GM19239 (cell line): ENCODE data around the gene JUP.

Experiments used
- DNase-seq: peaks from one replicate; pipeline ENCODE4 v3.0.0; 2011; ENCODE audit warnings: low spot score; ENCODE audit not compliant: insufficient read length
- FAIRE-seq: peaks from 2 replicates; lab custom pipeline; 2011; peaks lifted over from hg19 to GRCh38; lab: Jason Lieb, UNC

The JUP gene

DNA sequence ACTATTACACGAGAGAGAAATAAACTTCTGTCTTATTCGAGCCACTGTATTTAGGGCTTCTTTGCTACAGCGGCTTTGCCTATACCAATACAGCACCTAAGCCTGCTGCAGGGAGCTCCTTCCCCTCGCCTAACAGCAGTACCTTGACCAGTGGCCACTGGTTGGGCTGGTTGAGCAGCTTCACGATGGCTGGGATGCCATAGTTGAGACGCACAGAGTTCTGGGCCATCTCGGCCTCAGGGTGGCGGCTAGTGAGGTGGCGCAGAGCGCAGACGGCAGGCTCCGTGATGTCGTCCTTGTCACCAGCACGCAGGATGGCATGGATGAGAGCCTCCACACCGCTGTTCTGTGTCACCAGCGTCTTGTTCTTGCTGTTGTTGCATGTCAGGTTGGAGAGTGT, 23.7 kb downstream of the JUP start:
- FAIRE-seq: no peak

DNA sequence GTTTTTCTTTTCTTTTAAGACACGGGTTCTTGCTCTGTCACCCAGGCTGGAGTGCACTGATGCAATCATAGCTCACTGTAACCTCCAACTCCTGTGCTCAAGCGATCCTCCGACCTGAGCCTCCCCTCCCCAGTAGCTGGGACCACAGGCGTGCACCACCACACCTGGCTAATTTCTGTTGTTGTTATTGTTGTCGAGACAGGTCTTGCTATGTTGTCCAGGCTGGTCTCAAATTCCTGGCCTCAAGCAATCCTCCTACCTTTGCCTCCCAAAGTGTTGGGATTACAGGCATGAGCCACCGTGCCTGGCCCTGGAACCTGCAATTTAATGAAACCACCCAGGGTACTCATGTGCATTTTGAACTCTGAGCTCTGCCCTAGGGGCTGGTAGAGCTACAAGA, 24.1 kb downstream of the JUP start:
- DNase-seq (no peak), FAIRE-seq (no peak)

More for the DNA sequence above, 23.7 kb downstream of the JUP start:
- DNase-seq: no peak

- DNase-seq (no peak), FAIRE-seq (no peak)
Observed at GRCh38 chr17:41760878-41761277, 25.6 kb downstream of the JUP start.

GRCh38 chr17:41758601-41759000, 27.9 kb downstream of the JUP start:
- DNase-seq (no peak), FAIRE-seq (no peak)

DNA sequence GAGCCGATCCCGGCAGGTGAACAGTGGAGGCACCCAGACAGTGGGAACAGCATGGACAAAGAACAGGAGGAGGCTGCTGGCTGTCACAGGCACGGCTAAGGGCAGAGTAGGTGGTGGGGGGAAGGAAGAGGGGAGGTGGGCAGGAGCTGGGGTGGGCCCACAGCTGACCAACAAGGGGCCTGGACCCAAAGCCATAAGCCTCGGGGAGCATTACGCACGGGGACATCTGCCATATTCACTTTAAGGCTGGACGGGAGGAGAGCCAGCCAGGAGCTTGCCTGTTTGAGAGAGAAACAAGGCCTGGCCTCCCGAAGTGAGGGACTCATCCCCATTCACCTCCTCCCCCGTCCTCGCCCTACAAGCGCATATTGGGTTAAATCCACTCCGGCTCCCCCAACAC, 32.4 kb downstream of the JUP start:
- DNase-seq (no peak), FAIRE-seq (no peak)

GRCh38 chr17:41751288-41751687, 35.2 kb downstream of the JUP start:
- FAIRE-seq (no peak), DNase-seq (no peak)

- DNase-seq (no peak), FAIRE-seq (no peak)
Observed at GRCh38 chr17:41750862-41751261, 35.6 kb downstream of the JUP start.

DNA sequence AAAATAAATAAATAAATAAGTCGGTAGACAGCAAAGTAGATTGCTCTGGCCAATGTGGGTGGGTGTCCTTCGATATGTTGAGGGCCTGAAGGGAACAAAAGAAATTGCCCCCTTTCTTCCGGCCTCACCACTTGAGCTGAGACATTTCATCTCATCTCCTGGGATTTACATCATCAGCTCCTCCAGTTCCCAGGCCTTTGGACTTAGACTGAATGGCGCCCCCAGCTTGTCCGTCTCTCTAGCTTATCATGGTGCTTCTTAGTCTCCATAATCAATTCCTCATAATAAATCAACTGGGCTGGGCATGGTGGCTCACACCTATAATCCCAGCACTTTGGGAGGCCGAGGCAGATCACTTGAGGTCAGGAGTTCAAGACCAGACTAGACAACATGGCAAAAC, 38.2 kb downstream of the JUP start:
- DNase-seq (no peak), FAIRE-seq (no peak)

- DNase-seq (no peak), FAIRE-seq (no peak)
Observed at GRCh38 chr17:41741709-41742108, 44.8 kb downstream of the JUP start.

- FAIRE-seq (no peak), DNase-seq (no peak)
Observed at GRCh38 chr17:41740506-41740905, 46.0 kb downstream of the JUP start.

- no peak for FAIRE-seq
- DNase-seq: no peak
Observed at GRCh38 chr17:41739661-41740352, 46.7 kb downstream of the JUP start.

GRCh38 chr17:41738801-41739112, 47.8 kb downstream of the JUP start:
- no peak for FAIRE-seq
- no peak for DNase-seq

DNA sequence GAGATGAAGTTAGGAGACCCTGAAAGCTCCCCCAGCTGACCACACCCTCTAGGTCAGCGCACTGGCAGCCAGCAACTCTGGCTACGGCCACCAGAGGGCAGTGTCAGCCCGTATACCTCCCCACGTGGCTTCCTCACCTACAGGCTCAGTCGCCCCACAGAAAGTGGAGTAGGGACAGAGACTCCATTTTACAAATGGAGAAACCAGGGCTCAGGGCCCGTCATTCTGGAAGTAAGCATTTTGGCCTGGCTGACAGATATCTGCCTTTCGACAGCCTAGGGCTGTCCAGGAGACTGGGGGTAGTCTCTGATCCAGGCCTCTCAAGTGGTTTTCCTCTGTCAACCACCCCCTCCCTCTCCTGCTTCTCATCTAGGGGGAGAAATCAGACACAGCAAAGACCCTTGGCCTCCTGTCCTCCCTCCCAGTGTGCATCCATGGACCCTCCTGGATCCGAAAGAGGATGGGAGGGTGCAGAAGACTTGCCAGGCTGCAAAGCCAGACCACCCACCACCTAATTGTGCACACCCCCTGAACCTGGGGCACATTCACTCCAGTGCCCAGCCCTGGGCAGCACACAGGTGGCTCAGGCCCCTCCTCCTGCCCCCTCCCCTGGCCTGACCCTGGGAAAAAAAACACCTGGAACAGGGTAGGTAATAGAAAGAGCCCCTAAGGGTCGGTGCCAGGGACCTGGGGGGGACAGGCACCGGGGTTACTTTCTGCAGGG, 48.3 kb downstream of the JUP start:
- FAIRE-seq: peak; percentile 93
- peak; percentile 98 for DNase-seq

GRCh38 chr17:41737680-41738023, 48.9 kb downstream of the JUP start:
- DNase-seq (no peak), FAIRE-seq (no peak)

- DNase-seq: no peak
- no peak for FAIRE-seq
Observed at GRCh38 chr17:41736983-41737679, 49.4 kb downstream of the JUP start.

DNA sequence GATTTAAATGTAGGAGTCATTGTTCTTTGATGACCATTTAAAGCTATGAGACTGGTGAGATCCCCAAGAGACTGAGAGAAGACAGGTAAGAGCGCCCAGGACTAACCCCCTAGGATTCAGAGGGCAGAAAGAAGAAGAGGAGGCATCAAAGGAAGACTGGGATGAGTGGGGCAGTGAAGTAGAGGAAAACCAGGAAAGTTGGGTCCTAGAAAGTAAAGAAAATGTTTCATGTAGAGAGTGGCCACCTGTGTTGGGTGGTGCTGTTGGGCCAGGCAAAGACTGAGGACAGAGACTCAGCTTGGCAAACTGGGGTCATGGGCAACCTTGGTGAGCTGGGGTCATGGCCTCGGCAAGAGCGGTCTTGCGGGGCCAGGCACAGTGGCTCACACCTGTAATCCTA, 50.8 kb downstream of the JUP start:
- DNase-seq (no peak), FAIRE-seq (no peak)

GRCh38 chr17:41734949-41735313, 51.6 kb downstream of the JUP start:
- no peak for FAIRE-seq
- DNase-seq: no peak

DNA sequence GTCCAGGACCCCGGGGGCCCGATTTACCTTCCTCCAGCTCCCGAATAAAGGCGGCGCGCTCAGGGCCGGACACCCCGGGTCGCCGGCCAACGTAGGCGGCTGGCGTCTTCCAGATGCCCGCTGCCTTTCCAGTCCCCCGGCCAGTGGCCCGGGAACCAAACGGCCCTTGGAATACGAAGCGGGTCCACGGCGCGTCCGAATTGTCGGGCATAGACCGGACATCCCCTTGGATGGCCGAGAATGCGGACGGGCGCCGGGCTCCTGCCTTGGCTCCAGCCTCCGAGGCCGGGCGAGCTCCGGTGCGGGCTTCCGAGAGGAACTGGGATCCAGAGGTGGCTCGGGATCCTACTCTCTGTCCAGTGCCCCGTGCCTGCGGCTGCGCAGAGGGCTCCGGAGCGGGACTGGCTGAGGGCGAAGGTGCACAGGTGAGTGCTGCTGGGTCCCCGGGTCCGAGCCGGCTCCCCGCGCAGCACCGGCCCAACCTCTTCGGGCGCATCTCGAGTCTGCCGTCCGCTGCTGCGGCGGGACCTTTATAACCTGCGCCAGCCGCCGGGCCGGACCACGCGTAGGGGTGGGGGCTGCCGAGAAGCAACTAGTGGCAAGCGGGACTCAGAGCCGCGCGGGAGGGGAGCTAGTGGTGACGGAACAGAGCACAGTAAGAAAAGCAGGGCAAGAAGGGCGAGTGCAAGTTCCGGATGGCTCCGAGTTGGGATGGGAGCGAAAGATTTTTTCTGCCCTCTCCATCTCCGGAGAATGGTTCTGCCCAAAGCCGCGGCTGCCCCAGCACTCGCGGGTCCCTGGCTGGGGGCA, 52.2 kb downstream of the JUP start, which contains the start of gene HAP1:
Gene HAP1 (minus strand): TSS at position 505 of the 810 bp plus-strand sequence. CDS start 9 bp downstream, at position 496.
- no peak for DNase-seq
- FAIRE-seq: no peak

- no peak for FAIRE-seq
- DNase-seq: no peak
Observed at GRCh38 chr17:41733348-41734138, 53.0 kb downstream of the JUP start.

GRCh38 chr17:41731836-41732235, 54.7 kb downstream of the JUP start:
- DNase-seq: no peak
- FAIRE-seq: no peak
